Astrocyte of the cerebellum (primary cell): ENCODE data around the gene FAU.

Source experiments
- DNase-seq: peaks from one replicate; pipeline ENCODE4 v3.0.0-alpha.2; 2011; ENCODE audit warnings: low read depth
- H3K4me3 ChIP-seq: 2 replicates; pipeline ENCODE4 v1.5.1; 2011; ENCODE audit warnings: mild to moderate bottlenecking, low read depth, low read length, moderate library complexity
- in situ Hi-C: cut with HindIII; loops from 2 replicates; pipeline ENCODE4 v1.10.0; 2017; ENCODE audit warnings: low sequenced_read_pairs
- TF ChIP-seq, protein P1 (sequence below): IDR thresholded peaks from 2 replicates; pipeline ENCODE4 v1.5.1; 2012; ENCODE audit warnings: low read length, low read depth, moderate library complexity, mild to moderate bottlenecking; ENCODE audit errors: missing control alignments

The FAU gene

DNA sequence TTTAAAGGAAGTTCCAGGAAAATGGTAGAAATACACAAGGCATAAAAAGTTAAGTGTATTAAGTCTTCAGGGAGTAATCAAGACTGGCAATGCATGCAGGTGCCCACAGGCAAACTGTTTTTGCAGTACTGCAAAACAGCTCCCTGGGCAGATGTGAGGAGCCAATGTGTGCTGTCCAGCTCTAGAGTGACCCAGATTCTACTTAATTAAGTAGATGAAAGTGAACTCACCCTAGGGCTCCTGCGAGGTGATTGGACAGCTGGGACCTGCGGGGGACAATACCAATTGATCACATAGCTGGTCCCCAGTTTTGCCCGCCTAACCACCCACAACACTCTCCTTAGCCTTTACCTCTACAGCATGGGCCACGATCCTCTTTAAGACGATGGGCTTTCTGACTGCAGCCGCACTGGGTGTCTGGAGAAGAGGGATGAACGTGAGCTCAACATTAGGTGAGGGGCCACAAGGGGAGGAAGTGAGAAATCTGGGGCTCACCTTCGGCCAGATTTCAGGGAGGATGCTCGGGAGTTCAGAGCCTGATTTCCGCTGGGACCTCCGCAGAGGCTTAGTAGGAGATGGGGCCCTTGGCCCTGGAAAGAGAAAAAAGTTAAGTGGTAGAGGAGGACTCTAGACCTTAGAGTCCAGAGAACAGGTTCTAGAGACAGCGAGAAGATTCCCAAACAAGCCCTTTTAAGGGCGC lies 38.6 kb downstream of the FAU start:
- TF ChIP-seq, protein P1, sequence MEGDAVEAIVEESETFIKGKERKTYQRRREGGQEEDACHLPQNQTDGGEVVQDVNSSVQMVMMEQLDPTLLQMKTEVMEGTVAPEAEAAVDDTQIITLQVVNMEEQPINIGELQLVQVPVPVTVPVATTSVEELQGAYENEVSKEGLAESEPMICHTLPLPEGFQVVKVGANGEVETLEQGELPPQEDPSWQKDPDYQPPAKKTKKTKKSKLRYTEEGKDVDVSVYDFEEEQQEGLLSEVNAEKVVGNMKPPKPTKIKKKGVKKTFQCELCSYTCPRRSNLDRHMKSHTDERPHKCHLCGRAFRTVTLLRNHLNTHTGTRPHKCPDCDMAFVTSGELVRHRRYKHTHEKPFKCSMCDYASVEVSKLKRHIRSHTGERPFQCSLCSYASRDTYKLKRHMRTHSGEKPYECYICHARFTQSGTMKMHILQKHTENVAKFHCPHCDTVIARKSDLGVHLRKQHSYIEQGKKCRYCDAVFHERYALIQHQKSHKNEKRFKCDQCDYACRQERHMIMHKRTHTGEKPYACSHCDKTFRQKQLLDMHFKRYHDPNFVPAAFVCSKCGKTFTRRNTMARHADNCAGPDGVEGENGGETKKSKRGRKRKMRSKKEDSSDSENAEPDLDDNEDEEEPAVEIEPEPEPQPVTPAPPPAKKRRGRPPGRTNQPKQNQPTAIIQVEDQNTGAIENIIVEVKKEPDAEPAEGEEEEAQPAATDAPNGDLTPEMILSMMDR = no peak
- peak overlapping the region; percentile 71 for H3K4me3 ChIP-seq
- DNase-seq = no peak
- in situ Hi-C loops = no loop called here

DNA sequence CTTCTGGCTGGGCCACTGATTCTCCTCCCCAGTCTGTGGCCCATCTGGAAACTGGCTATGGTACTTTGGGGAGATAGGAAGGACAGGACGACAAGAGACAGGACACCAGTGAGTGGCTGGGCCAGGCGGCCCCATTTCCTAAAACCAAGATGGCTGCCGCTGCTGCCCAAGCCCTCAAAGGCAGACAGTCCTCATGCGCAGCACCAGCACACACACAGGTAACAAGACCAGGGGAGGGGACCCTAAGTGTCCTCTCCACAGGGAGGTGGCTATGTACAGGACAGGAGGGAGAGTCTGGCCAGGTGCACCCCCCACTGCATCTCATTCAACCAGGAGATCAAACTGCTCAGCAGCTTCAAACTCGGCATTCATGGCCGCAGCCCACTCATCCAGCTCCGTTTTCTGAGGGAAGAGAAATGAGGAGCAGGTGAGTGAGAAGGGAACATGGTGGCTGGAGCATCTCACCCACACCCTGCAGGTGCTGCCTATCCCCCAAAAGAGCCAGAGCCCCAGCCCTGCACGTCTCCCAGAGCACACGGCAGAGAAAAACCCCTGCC lies 43.1 kb downstream of the FAU start:
- TF ChIP-seq, protein P1 = no peak
- in situ Hi-C loops = no loop called here
- no peak overlapping the region for H3K4me3 ChIP-seq
- no peak for DNase-seq

DNA sequence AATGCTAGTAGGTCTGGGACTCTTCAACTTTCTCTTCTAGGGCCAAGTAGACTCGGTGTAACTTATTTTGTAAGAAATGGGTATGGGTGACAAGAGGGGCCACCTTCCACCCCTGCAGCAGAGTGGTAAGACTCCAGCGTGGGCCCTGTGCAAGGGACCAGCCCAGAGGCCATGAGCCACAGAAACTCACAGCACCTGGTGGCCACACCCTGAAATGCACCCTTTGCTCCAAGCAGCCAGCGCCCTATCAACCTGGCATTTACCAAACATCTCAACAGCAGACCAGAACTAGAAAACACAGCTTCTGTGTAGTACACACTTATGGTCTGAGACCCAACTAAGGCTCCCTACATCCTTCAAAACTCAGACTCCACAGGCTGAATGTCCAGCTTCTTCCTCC lies 43.8 kb downstream of the FAU start:
- DNase-seq = no peak
- no peak overlapping the region for H3K4me3 ChIP-seq
- in situ Hi-C loops = no loop called here
- TF ChIP-seq, protein P1 = peak; percentile 65

DNA sequence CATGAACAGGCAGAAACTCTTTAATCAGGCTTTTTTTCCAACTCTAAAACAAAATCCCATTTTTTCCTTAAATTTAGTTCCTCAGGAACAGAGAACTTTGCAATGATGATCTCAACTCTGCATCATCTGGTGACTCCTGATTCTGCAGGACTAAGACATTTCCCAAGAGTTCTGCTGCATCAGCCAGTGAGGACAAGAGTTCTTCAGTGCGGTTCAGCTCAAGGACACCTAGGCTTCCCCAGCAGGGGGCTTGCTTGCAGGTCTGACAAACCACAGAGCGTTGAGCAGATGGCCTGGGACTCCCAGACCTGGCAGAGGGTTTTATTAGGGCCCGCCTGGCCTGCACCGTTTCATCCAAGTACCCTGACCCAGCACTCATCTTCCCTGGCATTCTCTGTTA lies 44.5 kb downstream of the FAU start:
- no peak for DNase-seq
- in situ Hi-C loops = no loop called here
- no peak overlapping the region for H3K4me3 ChIP-seq
- TF ChIP-seq, protein P1 = no peak

DNA sequence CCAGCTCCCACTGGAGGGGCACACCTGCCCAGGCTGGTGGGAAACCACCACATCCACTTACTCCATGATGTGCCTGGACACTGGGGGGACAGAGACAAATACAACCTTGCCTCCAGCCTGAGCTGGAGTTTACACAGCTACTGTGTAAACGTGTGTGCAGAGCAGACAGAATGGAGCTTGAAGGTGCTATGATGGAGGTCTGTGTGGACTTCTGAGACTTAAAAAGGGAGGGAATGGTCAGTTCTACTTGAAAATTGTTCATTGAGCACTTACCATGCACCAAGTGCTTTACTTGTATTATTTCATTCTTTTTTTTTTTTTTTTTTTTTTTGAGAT lies 49.3 kb downstream of the FAU start:
- in situ Hi-C loops = no loop called here
- no peak overlapping the region for H3K4me3 ChIP-seq
- TF ChIP-seq, protein P1 = no peak
- no peak for DNase-seq

DNA sequence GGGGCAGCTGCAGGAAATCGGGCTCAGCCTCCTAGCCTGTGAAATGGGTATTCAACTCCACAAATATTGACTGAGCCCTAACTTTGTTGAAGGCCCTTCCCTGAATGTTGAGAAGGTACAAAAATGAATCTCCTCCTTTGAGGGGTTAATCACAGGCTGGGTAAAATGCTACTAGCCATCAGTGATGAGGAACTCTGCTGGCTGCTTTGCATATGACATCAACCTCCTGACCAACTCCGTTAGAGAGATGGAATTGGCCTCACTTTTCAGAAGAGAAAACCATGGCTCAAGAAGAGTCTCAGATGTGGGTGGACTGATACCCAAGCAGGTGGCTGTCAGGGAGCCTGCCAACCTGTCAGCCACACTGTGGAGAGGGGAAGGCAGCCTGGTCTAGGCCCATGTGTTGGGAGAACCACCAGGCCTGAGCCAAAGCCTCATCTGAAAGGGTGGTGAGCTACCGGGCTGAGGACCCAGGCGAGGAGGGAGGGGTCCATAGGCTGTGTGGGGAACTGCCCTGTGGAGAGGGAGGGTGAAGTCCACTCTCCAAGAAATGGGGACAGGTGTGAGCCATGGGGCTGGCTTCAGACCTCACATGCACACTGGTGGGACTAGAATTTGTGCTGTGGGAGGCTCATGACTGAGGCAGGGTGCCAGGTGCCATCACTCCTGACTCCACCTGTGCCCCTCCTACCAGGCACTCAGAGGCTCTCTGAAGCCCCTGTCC lies 49.9 kb downstream of the FAU start:
- no peak for DNase-seq
- in situ Hi-C loops = no loop called here

More for the DNA sequence above, 49.9 kb downstream of the FAU start:
- TF ChIP-seq, protein P1 = no peak
- H3K4me3 ChIP-seq = no peak overlapping the region
